DMS 273 (cell line): ENCODE data around the gene CSTA.

ENCODE experiments used
- DNase-seq: peaks from one replicate; lab custom pipeline; 2025; ENCODE audit not compliant: unreplicated experiment; lab: John Stamatoyannopoulos, UW

Gene CSTA

GRCh38 chr3:122366379-122366749 is 41.3 kb downstream of the CSTA start:
- DNase-seq = no peak

- no peak for DNase-seq
Measured at GRCh38 chr3:122374034-122374433, 49.0 kb downstream of the CSTA start.

GRCh38 chr3:122377975-122378374 is 52.9 kb downstream of the CSTA start:
- DNase-seq = no peak

GRCh38 chr3:122382888-122383666 is 58.0 kb downstream of the CSTA start, which contains the start of gene MIX23:
MIX23 (minus strand) TSS chr3:122383231; CDS start chr3:122383224, 7 bp downstream.
- peak; percentile 98 for DNase-seq

GRCh38 chr3:122383771-122384697 is 59.0 kb downstream of the CSTA start, which contains the start of gene FAM162A:
FAM162A (plus strand) TSS chr3:122384182; CDS start chr3:122384266, 84 bp downstream.
- DNase-seq = peak; percentile 99

GRCh38 chr3:122387709-122388108 is 62.7 kb downstream of the CSTA start:
- no peak for DNase-seq

GRCh38 chr3:122389197-122389596 is 64.1 kb downstream of the CSTA start:
- DNase-seq = no peak

GRCh38 chr3:122389892-122390291 is 64.8 kb downstream of the CSTA start:
- no peak for DNase-seq

- no peak for DNase-seq
Measured at GRCh38 chr3:122390665-122391064, 65.6 kb downstream of the CSTA start.
